22Rv1 (cell line): ENCODE measurements around the gene TMEM151A.
A peak's percentile ranks its signal among the peaks of the same experiment; 100 is the strongest.

Experiments
- H3K27ac ChIP-seq: fragments of 450-650 bp; 2 replicates; pipeline ENCODE4 v1.5.1; 2017
- ZFX ChIP-seq: fragments of 450-650 bp; IDR thresholded peaks from 2 replicates; pipeline ENCODE4 v1.6.1; 2017; ENCODE audit warnings: antibody characterized with exemption, borderline replicate concordance
- TF ChIP-seq, protein P1 (sequence below): fragments of 450-650 bp; IDR thresholded peaks from 2 replicates; pipeline ENCODE4 v1.5.1; 2017; ENCODE audit warnings: mild to moderate bottlenecking

TMEM151A gene

DNA sequence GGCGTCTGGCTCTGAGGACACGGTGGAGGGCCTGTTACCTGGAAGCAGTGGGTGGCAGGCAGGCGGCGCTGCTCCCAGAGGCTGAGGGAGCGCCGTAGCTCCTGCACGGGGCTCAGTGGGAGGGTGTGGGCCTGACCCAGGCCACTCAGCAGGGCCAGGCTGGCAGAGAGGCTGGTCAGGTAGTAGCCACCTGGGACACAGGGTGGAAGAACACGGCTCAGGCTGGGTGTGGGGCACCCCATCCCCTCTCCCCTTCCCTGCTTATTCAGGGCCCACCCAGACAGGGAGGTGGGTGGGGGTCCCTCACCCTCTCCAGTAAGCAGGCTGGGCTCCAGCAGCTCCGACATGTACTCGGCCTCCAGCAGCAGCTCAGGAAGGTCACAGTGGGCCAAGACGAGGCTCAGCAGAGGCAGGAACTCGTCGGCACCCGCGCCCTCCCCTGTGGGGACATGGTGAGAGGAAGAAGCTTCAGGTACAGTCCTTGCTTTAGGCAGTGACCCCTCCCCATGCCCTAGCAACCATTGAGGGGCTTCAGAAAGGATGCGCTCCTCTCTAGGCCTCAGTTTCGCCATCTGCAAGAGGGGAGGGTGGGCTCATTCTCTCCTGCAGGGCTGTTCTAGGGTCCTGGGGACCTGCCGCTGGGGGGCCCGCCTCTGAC is 41.7 kb downstream of the TMEM151A start:
- no peak overlapping the region for H3K27ac ChIP-seq
- TF ChIP-seq, protein P1, sequence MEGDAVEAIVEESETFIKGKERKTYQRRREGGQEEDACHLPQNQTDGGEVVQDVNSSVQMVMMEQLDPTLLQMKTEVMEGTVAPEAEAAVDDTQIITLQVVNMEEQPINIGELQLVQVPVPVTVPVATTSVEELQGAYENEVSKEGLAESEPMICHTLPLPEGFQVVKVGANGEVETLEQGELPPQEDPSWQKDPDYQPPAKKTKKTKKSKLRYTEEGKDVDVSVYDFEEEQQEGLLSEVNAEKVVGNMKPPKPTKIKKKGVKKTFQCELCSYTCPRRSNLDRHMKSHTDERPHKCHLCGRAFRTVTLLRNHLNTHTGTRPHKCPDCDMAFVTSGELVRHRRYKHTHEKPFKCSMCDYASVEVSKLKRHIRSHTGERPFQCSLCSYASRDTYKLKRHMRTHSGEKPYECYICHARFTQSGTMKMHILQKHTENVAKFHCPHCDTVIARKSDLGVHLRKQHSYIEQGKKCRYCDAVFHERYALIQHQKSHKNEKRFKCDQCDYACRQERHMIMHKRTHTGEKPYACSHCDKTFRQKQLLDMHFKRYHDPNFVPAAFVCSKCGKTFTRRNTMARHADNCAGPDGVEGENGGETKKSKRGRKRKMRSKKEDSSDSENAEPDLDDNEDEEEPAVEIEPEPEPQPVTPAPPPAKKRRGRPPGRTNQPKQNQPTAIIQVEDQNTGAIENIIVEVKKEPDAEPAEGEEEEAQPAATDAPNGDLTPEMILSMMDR, result no peak

DNA sequence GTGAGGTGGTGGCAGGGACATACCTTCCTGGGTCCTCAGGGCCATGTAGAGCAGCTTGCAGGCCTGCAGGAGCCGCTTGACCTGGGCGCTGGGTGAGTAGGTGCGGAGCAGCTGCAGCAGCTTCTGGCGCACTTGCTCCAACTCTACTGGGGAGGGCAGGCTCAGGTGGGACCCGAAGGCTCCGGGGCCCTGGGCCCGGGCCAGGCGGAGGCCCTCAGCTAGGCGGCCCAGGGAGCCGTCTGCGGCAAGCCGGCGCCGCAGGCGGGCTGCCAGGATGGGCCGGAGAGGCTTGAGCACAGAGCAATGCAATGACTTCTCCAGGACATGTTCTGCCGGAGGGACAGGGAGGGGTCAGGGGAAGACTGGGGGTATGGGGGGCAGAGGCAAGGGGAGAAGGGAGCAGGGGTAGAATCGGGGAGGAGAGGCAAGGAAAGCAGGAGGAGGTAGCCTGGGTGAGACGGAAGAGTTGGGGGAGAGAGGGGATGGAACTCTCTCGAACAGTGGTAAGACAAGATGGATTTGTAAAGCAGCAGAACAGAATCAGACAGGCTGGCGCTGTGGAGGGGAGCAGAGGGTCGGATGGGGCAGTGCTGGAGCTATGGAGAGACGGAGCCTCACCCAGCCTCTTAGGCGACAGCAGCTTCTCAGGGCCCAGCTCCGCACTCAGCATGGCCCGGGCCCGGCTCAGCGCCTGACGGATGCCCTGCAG is 42.4 kb downstream of the TMEM151A start:
- TF ChIP-seq ZFX, result no peak
- TF ChIP-seq, protein P1, result no peak
- no peak overlapping the region for H3K27ac ChIP-seq

DNA sequence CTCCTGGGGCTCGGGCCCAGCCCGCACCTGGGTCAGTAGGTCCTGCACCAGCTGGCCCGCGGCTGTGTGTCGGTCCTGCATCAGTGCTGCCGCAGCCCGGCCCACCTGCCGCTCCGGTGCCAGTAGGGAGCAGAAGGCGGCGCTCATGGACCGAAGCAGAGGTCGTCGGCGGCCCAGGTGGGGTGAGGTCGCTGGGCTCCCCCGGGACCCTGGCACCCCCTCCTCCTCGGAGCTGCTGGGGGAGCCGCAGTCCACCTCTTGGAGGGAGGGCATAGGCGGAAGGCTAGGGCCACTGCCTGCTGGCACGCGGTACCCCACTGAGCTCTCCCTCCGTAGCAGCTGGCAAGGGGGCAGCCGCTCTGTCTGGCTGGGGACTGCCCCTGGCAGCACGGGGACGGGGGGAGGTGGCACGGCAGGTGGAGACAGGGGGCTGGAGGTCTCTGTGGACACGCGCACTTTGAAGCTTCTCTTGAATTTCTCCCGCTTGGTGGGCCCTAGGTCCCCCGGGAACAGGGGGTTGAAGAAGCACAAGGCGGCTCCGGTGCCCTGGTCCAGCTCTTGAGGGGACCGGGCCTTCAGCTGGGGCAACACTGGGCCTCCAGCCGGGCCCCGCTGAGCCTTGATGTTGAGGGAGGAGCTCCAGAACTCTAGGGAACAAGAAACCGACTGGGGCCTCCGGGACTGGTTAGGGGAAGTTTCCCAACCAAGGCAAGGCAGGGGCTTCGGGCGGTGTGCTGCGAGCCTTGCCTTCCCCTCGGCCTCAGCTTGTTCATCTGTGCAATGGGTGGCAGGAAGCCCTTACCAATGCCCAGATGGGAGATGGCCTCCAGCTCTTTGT is 43.1 kb downstream of the TMEM151A start:
- no peak overlapping the region for H3K27ac ChIP-seq
- TF ChIP-seq, protein P1, result no peak
- no peak for TF ChIP-seq ZFX

DNA sequence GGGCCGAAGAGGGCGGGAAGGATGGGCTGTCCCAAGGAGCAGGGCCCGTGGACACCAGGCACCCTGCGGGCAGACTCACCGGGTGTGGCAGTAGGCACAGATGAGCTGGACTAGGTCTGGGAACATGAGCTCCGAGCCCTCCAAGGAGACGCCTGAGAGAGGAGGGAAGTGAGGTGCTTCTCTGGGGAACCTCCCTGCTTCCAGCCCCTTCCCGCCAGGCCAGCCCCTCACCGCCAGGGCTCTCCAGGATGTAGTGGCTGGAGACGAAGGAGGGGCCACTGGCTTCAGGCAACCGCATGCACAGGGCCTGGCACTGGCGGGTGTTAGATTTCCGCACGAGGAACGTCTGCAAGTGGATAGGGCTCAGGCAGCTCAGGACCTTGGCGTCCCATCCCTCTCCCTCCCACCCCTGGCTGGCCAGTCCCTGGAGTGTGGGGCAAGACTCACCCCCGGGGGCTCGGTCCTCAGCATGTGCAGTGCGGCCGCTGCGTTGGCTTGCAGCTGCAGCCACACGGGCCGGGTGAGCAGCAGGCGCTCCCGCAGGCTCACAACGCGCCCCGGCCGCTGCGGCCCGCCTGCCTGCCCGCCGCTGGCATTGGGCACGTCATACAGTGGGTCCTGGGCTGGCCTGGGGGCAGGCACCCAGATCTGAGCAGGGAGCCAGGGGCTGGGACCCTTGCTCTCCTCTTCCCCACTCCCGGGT is 44.0 kb downstream of the TMEM151A start:
- no peak for TF ChIP-seq ZFX
- TF ChIP-seq, protein P1, result no peak
- H3K27ac ChIP-seq, result peak overlapping the region; percentile 35

DNA sequence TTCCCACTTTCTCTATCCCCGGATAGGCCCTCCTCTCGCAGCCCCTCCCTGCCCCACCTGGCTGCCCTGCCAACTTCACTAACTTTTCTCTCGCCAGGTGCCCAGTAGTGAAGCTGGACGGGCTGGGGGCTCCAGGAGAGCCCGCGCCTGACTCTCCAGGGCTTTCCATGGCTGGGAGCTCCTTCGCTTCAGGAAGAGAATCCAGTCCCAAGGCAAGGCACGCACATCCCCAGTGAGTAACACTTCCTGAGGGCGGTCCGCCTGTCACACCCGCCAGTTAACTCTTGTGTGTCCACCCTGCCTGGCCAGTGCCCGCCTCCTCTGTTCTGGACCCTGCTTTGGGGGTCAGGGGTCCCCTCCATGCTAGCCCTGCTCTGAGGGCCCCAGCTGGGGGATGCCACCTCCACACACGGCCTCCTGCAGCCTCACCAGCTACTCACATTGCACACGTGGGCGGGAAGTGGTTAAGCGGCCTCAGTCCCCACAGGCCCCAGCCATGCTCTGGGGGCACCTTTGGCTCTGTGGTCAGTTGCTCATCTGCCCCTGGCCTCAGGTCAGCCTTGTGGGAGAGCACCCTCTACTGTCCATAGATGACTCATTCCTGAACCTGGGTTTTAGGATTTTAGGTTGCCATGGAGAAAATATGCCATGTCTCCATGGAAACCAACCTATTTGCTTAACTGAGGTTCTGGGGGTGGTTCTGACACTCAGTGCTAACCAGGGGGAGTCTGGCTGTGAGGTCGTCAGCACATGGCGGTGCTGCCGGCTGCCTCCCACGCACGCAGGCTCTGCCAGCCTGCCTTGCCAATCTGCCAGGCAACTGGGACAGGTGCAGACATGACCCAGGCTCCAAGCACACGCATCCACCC is 44.8 kb downstream of the TMEM151A start, which contains the start of gene RIN1:
Gene RIN1 (minus strand): TSS at position 201 of the 869 bp plus-strand sequence. CDS start 32 bp downstream, at position 169.
- H3K27ac ChIP-seq, result peak within 1 kb of the TSS; percentile 35
- TF ChIP-seq, protein P1, result peak; percentile 58
- TF ChIP-seq ZFX, result no peak

DNA sequence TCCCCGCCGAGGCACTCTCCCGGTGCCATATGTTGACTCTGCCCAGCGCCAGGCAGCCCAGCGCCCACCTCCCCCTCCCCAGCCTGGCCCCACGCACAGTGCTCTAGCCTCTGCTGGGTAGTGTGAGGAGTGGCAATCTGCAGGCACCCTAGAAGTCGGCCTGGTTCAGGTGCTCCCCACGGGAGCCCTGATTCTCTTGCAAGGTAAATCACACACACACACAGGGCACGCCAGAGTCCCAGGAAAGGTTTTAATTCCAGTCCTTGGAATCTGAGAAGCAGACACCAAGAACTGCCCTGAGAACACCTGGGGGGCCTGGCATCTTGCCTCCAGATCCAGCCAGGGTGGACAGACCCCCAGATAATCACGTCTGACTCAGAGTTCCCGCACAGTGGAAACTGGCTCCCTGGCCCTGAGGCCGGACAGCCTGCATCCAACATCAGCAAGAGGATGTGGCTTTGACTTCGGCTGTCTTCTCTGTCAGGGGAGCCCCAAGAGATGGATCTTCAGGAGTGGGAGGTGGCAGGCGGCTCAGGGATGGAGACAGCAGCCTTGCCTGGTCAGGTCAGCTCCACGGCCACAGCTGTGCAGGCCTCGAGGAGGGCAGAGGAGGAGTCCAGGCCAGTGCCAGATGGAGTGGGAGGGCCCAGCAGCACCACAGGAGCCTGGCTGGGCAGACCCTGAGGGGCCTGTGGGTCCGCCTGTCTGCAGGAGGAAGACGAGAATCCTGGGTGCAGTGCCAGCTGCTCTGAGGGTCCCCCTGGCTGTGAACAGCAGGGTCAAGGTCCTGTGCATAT is 45.6 kb downstream of the TMEM151A start:
- H3K27ac ChIP-seq, result no peak overlapping the region; the same call in 1 of the 2 replicates
- TF ChIP-seq, protein P1, result no peak
- TF ChIP-seq ZFX, result no peak
